Neural cell (in vitro differentiated cells): ENCODE measurements around the gene NEK2. TPM values are rescaled to one million over a fixed set of nuclear protein-coding genes. Genes with fewer than 3 reads are reported as not detected.

Experiments used
- H2AFZ ChIP-seq: fragments of 200-600, 300-800 bp; sonication (generic), shearing (Covaris generic); 2 replicates; pipeline ENCODE4 v1.6.0; 2014; ENCODE audit warnings: low read depth, mild to moderate bottlenecking, antibody characterized with exemption, low read length, moderate library complexity
- H3F3A ChIP-seq: fragments of 200-600 bp; shearing (Covaris generic); 2 replicates; pipeline ENCODE4 v1.6.1; 2016; ENCODE audit warnings: mild to moderate bottlenecking, moderate library complexity, mixed read lengths, antibody characterized with exemption, low read length; ENCODE audit not compliant: insufficient read depth, poor library complexity, severe bottlenecking
- H3K27ac ChIP-seq: fragments of 200-600, 300-800 bp; sonication (generic), shearing (Covaris generic); 2 replicates; pipeline ENCODE4 v1.5.1; 2014; ENCODE audit warnings: mild to moderate bottlenecking, low read length, moderate library complexity
- H3K27me3 ChIP-seq: fragments of 300-800, 200-600 bp; sonication (generic), shearing (Covaris generic); 2 replicates; pipeline ENCODE4 v1.6.0; 2014; ENCODE audit warnings: mild to moderate bottlenecking, low read depth, low read length, moderate library complexity; ENCODE audit not compliant: insufficient read depth
- H3K36me3 ChIP-seq: fragments of 300-800, 200-600 bp; sonication (generic), shearing (Covaris generic); 2 replicates; pipeline ENCODE4 v1.5.1; 2014; ENCODE audit warnings: mild to moderate bottlenecking, antibody characterized with exemption, low read length, moderate library complexity; ENCODE audit not compliant: insufficient read depth
- H3K4me2 ChIP-seq: fragments of 300-800, 200-600 bp; sonication (generic), shearing (Covaris generic); 2 replicates; pipeline ENCODE4 v1.6.0; 2014; ENCODE audit warnings: mild to moderate bottlenecking, low read length
- H3K4me3 ChIP-seq: fragments of 300-800, 200-600 bp; sonication (generic), shearing (Covaris generic); 2 replicates; pipeline ENCODE4 v1.5.1; 2014; ENCODE audit warnings: mild to moderate bottlenecking, low read length, moderate library complexity
- H3K79me2 ChIP-seq: fragments of 200-600 bp; shearing (Covaris generic); replicated peaks from 2 replicates; pipeline ENCODE4 v1.6.0; 2014; ENCODE audit warnings: mild to moderate bottlenecking, low read length, moderate library complexity; ENCODE audit not compliant: insufficient read depth
- H3K9ac ChIP-seq: fragments of 300-800, 200-600 bp; sonication (generic), shearing (Covaris generic); 2 replicates; pipeline ENCODE4 v1.6.1; 2016; ENCODE audit warnings: mild to moderate bottlenecking, low read length, mixed read lengths
- H3K9me2 ChIP-seq: fragments of 200-600 bp; shearing (Covaris generic); 2 replicates; pipeline ENCODE4 v1.6.1; 2016; ENCODE audit warnings: mild to moderate bottlenecking, low read length, mixed read lengths; ENCODE audit not compliant: insufficient read depth
- H3K9me3 ChIP-seq: fragments of 200-600, 300-800 bp; sonication (generic), shearing (Covaris generic); 2 replicates; pipeline ENCODE4 v1.6.1; 2016; ENCODE audit warnings: mild to moderate bottlenecking, mixed run types, low read length, moderate library complexity, mixed read lengths
- H4K20me1 ChIP-seq: fragments of 200-600 bp; shearing (Covaris generic); 2 replicates; pipeline ENCODE4 v1.6.1; 2016; ENCODE audit warnings: mild to moderate bottlenecking, mixed run types; ENCODE audit not compliant: insufficient read depth
- CTCF ChIP-seq: fragments of 450-650 bp; IDR thresholded peaks from 2 replicates; pipeline ENCODE4 v1.5.1; 2014; ENCODE audit warnings: antibody characterized with exemption, mild to moderate bottlenecking, moderate library complexity; ENCODE audit not compliant: poor library complexity, severe bottlenecking
- EP300 ChIP-seq: fragments of 450-650 bp; conservative IDR thresholded peaks from 2 replicates; pipeline ENCODE4 v1.6.1; 2014; ENCODE audit warnings: antibody characterized with exemption, mild to moderate bottlenecking, moderate library complexity; ENCODE audit not compliant: poor library complexity, severe bottlenecking
- EZH2 ChIP-seq: fragments of 200-600, 300-800 bp; shearing (Covaris generic), sonication (generic); IDR thresholded peaks from 2 replicates; pipeline ENCODE4 v1.6.1; 2014; ENCODE audit warnings: antibody characterized with exemption, low read length, borderline replicate concordance, mild to moderate bottlenecking; ENCODE audit not compliant: insufficient read depth, poor library complexity, severe bottlenecking
- MXI1 ChIP-seq: fragments of 450-650 bp; conservative IDR thresholded peaks from 2 replicates; pipeline ENCODE4 v1.6.1; 2014; ENCODE audit warnings: antibody characterized with exemption, mild to moderate bottlenecking; ENCODE audit not compliant: poor library complexity, severe bottlenecking
- POLR2AphosphoS5 ChIP-seq: IDR thresholded peaks from 2 replicates; pipeline ENCODE4 v1.6.1; 2012
- RAD21 ChIP-seq: fragments of 450-650 bp; conservative IDR thresholded peaks from 2 replicates; pipeline ENCODE4 v1.6.1; 2014; ENCODE audit warnings: antibody characterized with exemption, mild to moderate bottlenecking, moderate library complexity
- SMC3 ChIP-seq: fragments of 450-650 bp; conservative IDR thresholded peaks from 2 replicates; pipeline ENCODE4 v1.6.1; 2014; ENCODE audit warnings: antibody characterized with exemption, mild to moderate bottlenecking, moderate library complexity; ENCODE audit not compliant: poor library complexity
- TAF1 ChIP-seq: IDR thresholded peaks from 2 replicates; pipeline ENCODE4 v1.6.1; 2012; ENCODE audit warnings: low read depth
- polyA plus RNA-seq: library from polyadenylated mRNA; depleted of rRNA; stranded (reverse); fragments of >200 nt; gene quantifications from 2 replicates; pipeline ENCODE4 v1.2.3, GENCODE V29; 2014
- TF ChIP-seq, protein P1 (sequence below): IDR thresholded peaks from 2 replicates; pipeline ENCODE4 v1.6.1; 2012; ENCODE audit warnings: borderline replicate concordance

The NEK2 gene
- polyA plus RNA-seq, 1 donor from 2014 or later: 0.98 TPM

- Histone ChIP-seq H3F3A (no peaks in the 10 kb centered on the region), H3K27me3 (no peaks in the 10 kb centered on the region), H3K27ac (no peak overlapping the region), H3K9me2 (no peaks in the 10 kb centered on the region), H3K79me2 (no peaks in the 10 kb centered on the region), H3K9ac (no peak overlapping the region), H3K4me3 (no peak overlapping the region), H4K20me1 (no peaks in the 10 kb centered on the region), H3K4me2 (no peak overlapping the region), H3K9me3 (no peaks in the 10 kb centered on the region), H2AFZ (no peak overlapping the region), H3K36me3 (no peaks in the 10 kb centered on the region)
- TF ChIP-seq, protein P1, sequence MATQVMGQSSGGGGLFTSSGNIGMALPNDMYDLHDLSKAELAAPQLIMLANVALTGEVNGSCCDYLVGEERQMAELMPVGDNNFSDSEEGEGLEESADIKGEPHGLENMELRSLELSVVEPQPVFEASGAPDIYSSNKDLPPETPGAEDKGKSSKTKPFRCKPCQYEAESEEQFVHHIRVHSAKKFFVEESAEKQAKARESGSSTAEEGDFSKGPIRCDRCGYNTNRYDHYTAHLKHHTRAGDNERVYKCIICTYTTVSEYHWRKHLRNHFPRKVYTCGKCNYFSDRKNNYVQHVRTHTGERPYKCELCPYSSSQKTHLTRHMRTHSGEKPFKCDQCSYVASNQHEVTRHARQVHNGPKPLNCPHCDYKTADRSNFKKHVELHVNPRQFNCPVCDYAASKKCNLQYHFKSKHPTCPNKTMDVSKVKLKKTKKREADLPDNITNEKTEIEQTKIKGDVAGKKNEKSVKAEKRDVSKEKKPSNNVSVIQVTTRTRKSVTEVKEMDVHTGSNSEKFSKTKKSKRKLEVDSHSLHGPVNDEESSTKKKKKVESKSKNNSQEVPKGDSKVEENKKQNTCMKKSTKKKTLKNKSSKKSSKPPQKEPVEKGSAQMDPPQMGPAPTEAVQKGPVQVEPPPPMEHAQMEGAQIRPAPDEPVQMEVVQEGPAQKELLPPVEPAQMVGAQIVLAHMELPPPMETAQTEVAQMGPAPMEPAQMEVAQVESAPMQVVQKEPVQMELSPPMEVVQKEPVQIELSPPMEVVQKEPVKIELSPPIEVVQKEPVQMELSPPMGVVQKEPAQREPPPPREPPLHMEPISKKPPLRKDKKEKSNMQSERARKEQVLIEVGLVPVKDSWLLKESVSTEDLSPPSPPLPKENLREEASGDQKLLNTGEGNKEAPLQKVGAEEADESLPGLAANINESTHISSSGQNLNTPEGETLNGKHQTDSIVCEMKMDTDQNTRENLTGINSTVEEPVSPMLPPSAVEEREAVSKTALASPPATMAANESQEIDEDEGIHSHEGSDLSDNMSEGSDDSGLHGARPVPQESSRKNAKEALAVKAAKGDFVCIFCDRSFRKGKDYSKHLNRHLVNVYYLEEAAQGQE: no peak
- TF ChIP-seq CTCF: no peak
- no peak for TF ChIP-seq SMC3
- TF ChIP-seq TAF1: no peak
- TF ChIP-seq POLR2AphosphoS5: no peak
- no peak for TF ChIP-seq RAD21
- TF ChIP-seq MXI1: no peak
- TF ChIP-seq EZH2: no peak
- no peak for TF ChIP-seq EP300
Measured at GRCh38 chr1:211612786-211613107, 62.7 kb downstream of the NEK2 start.

Other genes starting within 250 kb of the NEK2 start
- 0.11 and 1.0 TPM in 2 replicates for gene RD3, start 183.5 kb downstream of the NEK2 start, polyA plus RNA-seq
- gene SLC30A1, start 96.5 kb downstream of the NEK2 start, polyA plus RNA-seq: 4.4 and 6.5 TPM in 2 replicates
- gene LPGAT1, start 155.1 kb upstream of the NEK2 start, polyA plus RNA-seq: 51.0 and 53.1 TPM in 2 replicates